ENCODE results near the gene RMND5B.

The RMND5B gene

GRCh38 chr5:178136990-178137389 is 6.2 kb downstream of the RMND5B start:
- Mint-ChIP-seq H3K4me3 (no peak overlapping the region), H3K9me3 (no peaks in the 10 kb centered on the region), H3K36me3 (ENCODE audit: low read depth) (peaks cover 22% of the 10 kb centered on the region), H3K27ac (no peak overlapping the region), H3K4me1 (ENCODE audit: low read depth) (peaks cover 5% of the 10 kb centered on the region), H3K27me3 (ENCODE audit: low read depth) (no peaks in the 10 kb centered on the region)

DNA sequence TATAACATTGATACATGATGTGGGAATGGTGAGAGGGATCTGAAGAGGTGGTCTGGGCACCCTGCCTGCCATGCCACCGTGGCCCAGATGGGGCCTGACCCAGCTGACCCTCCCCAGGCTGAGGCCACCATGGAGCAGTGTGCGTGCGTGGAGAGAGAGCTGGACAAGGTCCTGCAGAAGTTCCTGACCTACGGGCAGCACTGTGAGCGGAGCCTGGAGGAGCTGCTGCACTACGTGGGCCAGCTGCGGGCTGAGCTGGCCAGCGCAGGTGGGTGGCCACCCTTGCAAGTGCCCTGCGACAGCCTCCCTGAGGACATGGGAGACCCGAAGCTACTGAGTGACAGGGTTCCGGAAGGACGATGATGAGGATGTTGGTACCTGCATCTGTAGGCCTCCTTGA is 7.2 kb downstream of the RMND5B start:
- Mint-ChIP-seq H3K36me3 (ENCODE audit: low read depth) (peaks cover 27% of the 10 kb centered on the region), H3K27me3 (ENCODE audit: low read depth) (no peaks in the 10 kb centered on the region), H3K9me3 (no peaks in the 10 kb centered on the region), H3K4me1 (ENCODE audit: low read depth) (peaks cover 4% of the 10 kb centered on the region), H3K27ac (no peak overlapping the region), H3K4me3 (no peak overlapping the region)

- no peak overlapping the region for H3K4me3 Mint-ChIP-seq
- peaks cover 22% of the 10 kb centered on the region for H3K36me3 Mint-ChIP-seq (ENCODE audit: low read depth)
- no peaks in the 10 kb centered on the region for H3K27me3 Mint-ChIP-seq (ENCODE audit: low read depth)
- peaks cover 1% of the 10 kb centered on the region for H3K4me1 Mint-ChIP-seq (ENCODE audit: low read depth)
- no peak overlapping the region for H3K27ac Mint-ChIP-seq
- no peaks in the 10 kb centered on the region for H3K9me3 Mint-ChIP-seq
Measured at GRCh38 chr5:178141550-178141949, 10.7 kb downstream of the RMND5B start.

DNA sequence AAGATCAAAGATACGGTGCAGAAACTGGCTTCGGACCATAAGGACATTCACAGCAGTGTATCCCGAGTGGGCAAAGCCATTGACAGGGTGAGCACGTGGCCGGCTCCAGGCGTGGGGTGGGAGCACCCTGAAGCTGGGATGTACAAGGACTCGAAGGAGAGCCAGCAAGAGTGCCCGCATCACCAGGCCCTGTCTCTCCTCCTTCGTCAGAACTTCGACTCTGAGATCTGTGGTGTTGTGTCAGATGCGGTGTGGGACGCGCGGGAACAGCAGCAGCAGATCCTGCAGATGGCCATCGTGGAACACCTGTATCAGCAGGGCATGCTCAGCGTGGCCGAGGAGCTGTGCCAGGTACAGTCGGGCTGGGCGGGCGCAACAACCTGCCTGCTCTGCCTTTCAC is 11.8 kb downstream of the RMND5B start:
- H3K36me3 Mint-ChIP-seq (ENCODE audit: low read depth) = peaks cover 30% of the 10 kb centered on the region
- peaks cover 1% of the 10 kb centered on the region for H3K4me1 Mint-ChIP-seq (ENCODE audit: low read depth)
- no peaks in the 10 kb centered on the region for H3K27me3 Mint-ChIP-seq (ENCODE audit: low read depth)
- no peak overlapping the region for H3K27ac Mint-ChIP-seq
- no peaks in the 10 kb centered on the region for H3K9me3 Mint-ChIP-seq
- H3K4me3 Mint-ChIP-seq = no peak overlapping the region

DNA sequence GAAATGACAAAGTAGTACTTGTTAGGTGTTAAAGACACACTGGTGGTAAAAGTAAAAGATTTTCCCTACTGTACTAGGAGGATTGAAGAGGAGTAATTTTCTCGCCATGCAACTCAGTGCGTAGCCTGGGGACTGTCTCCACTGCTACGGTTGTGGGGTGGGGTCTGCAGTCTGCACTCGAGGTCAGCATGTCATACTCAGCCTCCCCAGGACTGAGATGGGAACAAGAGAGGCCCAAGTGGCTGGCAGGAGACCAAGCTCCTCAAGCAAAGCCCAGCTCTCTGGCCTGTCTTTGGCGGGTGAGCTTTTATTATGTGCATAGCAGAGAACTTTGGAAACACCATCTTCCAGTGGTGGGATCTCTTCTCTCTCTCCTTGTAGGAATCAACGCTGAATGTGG is 12.4 kb downstream of the RMND5B start:
- no peak overlapping the region for H3K4me3 Mint-ChIP-seq
- peaks cover 35% of the 10 kb centered on the region for H3K36me3 Mint-ChIP-seq (ENCODE audit: low read depth)
- H3K27me3 Mint-ChIP-seq (ENCODE audit: low read depth) = no peaks in the 10 kb centered on the region

DNA sequence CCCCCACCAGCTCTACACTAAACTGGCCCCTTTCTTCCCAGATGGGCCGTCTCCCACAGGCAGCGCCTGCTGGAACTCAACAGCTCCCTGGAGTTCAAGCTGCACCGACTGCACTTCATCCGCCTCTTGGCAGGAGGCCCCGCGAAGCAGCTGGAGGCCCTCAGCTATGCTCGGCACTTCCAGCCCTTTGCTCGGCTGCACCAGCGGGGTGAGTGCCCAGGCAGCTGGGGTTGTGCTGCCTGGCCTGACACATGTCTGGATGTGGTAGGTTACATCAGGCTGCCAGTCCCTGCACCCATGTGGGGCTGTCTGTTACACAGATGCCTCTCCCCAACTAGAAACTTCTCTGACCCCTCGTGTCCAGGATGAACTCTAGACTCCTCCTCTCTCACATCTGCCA is 13.1 kb downstream of the RMND5B start:
- H3K36me3 Mint-ChIP-seq (ENCODE audit: low read depth) = peaks cover 38% of the 10 kb centered on the region
- peaks cover 8% of the 10 kb centered on the region for H3K4me1 Mint-ChIP-seq (ENCODE audit: low read depth)
- no peak overlapping the region for H3K4me3 Mint-ChIP-seq
- H3K27me3 Mint-ChIP-seq (ENCODE audit: low read depth) = no peaks in the 10 kb centered on the region
- H3K27ac Mint-ChIP-seq = no peak overlapping the region
- H3K9me3 Mint-ChIP-seq = no peaks in the 10 kb centered on the region

More for the DNA sequence above, 12.4 kb downstream of the RMND5B start:
- Mint-ChIP-seq H3K27ac (no peak overlapping the region), H3K9me3 (no peaks in the 10 kb centered on the region), H3K4me1 (ENCODE audit: low read depth) (peaks cover 3% of the 10 kb centered on the region)

GRCh38 chr5:178145965-178146820 is 15.4 kb downstream of the RMND5B start:
- H3K4me1 Mint-ChIP-seq (ENCODE audit: low read depth) = peaks cover 23% of the 10 kb centered on the region
- no peak overlapping the region for H3K27ac Mint-ChIP-seq
- H3K9me3 Mint-ChIP-seq = no peaks in the 10 kb centered on the region
- peaks cover 33% of the 10 kb centered on the region for H3K36me3 Mint-ChIP-seq (ENCODE audit: low read depth)
- no peak overlapping the region for H3K4me3 Mint-ChIP-seq
- H3K27me3 Mint-ChIP-seq (ENCODE audit: low read depth) = no peaks in the 10 kb centered on the region

- H3K4me1 Mint-ChIP-seq (ENCODE audit: low read depth) = peaks cover 32% of the 10 kb centered on the region
- H3K9me3 Mint-ChIP-seq = no peaks in the 10 kb centered on the region
- H3K4me3 Mint-ChIP-seq = no peak overlapping the region
- peaks cover 38% of the 10 kb centered on the region for H3K36me3 Mint-ChIP-seq (ENCODE audit: low read depth)
- H3K27me3 Mint-ChIP-seq (ENCODE audit: low read depth) = no peaks in the 10 kb centered on the region
- no peak overlapping the region for H3K27ac Mint-ChIP-seq
Measured at GRCh38 chr5:178147406-178147805, 16.6 kb downstream of the RMND5B start.

- no peaks in the 10 kb centered on the region for H3K9me3 Mint-ChIP-seq
- peaks cover 37% of the 10 kb centered on the region for H3K4me1 Mint-ChIP-seq (ENCODE audit: low read depth)
- no peak overlapping the region for H3K4me3 Mint-ChIP-seq
- no peaks in the 10 kb centered on the region for H3K27me3 Mint-ChIP-seq (ENCODE audit: low read depth)
- H3K36me3 Mint-ChIP-seq (ENCODE audit: low read depth) = peaks cover 35% of the 10 kb centered on the region
- no peak overlapping the region for H3K27ac Mint-ChIP-seq
Measured at GRCh38 chr5:178149199-178149932, 18.6 kb downstream of the RMND5B start.

GRCh38 chr5:178150977-178151734 is 20.3 kb downstream of the RMND5B start:
- H3K27me3 Mint-ChIP-seq (ENCODE audit: low read depth) = no peaks in the 10 kb centered on the region
- H3K36me3 Mint-ChIP-seq (ENCODE audit: low read depth) = peaks cover 31% of the 10 kb centered on the region
- no peak overlapping the region for H3K4me3 Mint-ChIP-seq
- no peaks in the 10 kb centered on the region for H3K9me3 Mint-ChIP-seq
- peaks cover 38% of the 10 kb centered on the region for H3K4me1 Mint-ChIP-seq (ENCODE audit: low read depth)
- H3K27ac Mint-ChIP-seq = peak overlapping the region; percentile 43

DNA sequence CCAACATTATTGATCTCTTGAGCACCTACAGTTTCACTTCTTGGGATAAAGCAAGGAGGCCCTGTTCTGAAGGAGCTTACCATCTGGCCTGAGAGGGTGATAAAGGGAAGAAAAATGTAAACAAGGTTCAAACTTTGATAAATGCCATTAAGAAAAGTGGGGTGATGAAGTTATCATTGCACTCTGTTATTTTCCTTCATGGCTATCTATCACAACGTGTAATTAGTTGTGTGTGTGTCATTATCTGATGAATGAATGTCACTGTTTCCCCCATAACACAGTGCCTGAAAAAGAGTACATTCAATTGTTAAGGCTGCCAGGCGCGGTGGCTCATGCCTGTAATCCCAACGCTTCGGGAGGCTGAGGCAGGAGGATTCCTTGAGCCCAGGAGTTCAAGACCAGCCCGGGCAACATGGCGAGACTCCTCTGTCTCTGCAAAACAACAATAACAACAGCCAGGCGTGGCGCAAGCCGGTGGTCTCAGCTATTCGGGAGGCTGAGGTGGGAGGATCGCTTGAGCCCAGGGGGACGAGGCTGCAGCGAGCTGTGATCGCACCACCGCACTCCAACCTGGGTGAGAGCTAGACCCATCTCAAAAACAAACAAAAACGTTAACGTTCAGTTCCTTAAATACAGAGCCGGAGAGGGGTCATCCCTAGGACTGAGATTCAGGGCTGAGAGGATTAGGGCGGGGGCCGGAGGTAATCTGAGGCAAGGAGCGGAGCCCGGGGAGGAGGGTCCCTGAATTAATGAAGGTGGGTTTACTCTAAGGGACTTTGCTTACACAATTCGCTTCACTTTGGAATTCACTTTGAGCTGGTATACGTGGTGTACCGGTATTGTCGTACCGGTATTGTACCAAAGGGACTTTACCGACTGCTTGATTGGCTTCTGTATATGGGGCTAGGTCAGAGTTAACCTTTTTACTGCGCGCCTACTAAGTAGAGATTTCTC is 22.0 kb downstream of the RMND5B start:
- peak overlapping the region; percentile 97 for H3K4me3 Mint-ChIP-seq
- H3K9me3 Mint-ChIP-seq = no peaks in the 10 kb centered on the region
- H3K4me1 Mint-ChIP-seq (ENCODE audit: low read depth) = peaks cover 38% of the 10 kb centered on the region

DNA sequence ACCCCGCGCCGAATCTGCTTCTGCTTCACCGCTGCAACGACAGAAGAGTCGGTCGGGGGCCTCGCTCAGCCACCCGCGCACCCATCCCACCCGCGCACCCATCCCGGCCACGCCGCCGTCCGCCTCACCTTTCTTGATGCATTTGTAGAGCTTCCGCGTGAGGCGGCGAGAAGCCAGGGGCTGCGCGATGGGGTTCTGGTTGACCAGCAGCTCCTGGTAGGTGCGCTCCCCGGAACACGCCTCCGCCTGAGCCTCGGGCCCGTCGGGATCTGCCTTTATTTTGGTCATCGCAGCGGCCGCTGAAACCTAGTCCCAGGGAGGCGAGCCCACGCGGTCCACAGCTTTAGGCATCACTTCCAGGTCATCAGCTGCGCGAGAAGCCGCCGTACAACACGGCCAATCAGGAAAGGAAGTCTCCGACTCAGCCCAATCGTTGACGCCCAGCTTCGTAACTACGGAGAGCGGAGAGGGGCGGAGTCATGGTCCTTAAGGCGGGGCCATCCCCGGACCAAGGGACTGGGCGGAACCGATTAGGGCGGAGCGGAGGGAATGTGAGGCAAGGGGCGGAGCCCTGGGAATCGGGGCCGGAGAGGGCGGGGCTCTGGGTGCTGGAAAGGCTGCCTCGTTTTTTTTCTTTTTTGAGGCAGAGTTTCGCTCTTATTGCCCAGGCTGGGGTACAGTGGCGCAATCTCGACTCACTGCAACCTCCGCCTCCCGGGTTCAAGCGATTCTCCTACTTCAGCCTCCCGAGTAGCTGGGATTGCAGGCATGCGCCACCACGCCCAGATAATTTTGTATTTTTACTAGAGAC is 22.9 kb downstream of the RMND5B start, which contains the start of gene NHP2:
Gene NHP2, minus strand, starts transcription at position 356 of the 811 bp plus-strand sequence. Its CDS starts 68 bp downstream, at position 288.
- Mint-ChIP-seq H3K4me3 (peak within 1 kb of the TSS; percentile 97), H3K36me3 (ENCODE audit: low read depth) (peaks cover 14% of the 10 kb centered on the region), H3K27ac (peak within 1 kb of the TSS; percentile 90), H3K9me3 (no peaks in the 10 kb centered on the region), H3K4me1 (ENCODE audit: low read depth) (peaks cover 33% of the 10 kb centered on the region), H3K27me3 (ENCODE audit: low read depth) (no peaks in the 10 kb centered on the region)

More for the DNA sequence above, 22.0 kb downstream of the RMND5B start:
- Mint-ChIP-seq H3K27ac (peak overlapping the region; percentile 90), H3K36me3 (ENCODE audit: low read depth) (peaks cover 20% of the 10 kb centered on the region), H3K27me3 (ENCODE audit: low read depth) (no peaks in the 10 kb centered on the region)

- H3K36me3 Mint-ChIP-seq (ENCODE audit: low read depth) = peaks cover 14% of the 10 kb centered on the region
- H3K27me3 Mint-ChIP-seq (ENCODE audit: low read depth) = no peaks in the 10 kb centered on the region
- no peak overlapping the region for H3K27ac Mint-ChIP-seq
- H3K4me3 Mint-ChIP-seq = no peak overlapping the region
- no peaks in the 10 kb centered on the region for H3K9me3 Mint-ChIP-seq
- peaks cover 20% of the 10 kb centered on the region for H3K4me1 Mint-ChIP-seq (ENCODE audit: low read depth)
Measured at GRCh38 chr5:178155065-178155464, 24.3 kb downstream of the RMND5B start.

Data from T-helper 1 cell treated with Interleukin-12 subunit alpha and Interleukin-12 subunit beta and Interleukin-4 antibody, amounts not matched to agents 30 μg/mL and 1 μg/mL, for 36 hours (primary cell).